Gastrocnemius medialis (tissue), 4 donors: ENCODE measurements around the gene RPRD2. TPM values are rescaled to one million over a fixed set of nuclear protein-coding genes. Genes with fewer than 3 reads are reported as not detected.

ENCODE experiments used
- ATAC-seq, 2 donors: fragments of 150-250 bp; one replicate each; pipeline ENCODE4 v1.9.1; 2016
- DNase-seq, 2 donors: peaks; one replicate each; pipeline ENCODE4 v3.0.0-alpha.2; 2019
- H3K27ac ChIP-seq, 4 donors: fragments of 200-600 bp; sonication (generic); 1 replicate in 1 of 4; 2 replicates in 3 of 4; pipeline ENCODE4 v1.5.1; 2016 to 2018; ENCODE audit warnings: mild to moderate bottlenecking in 2 of 4, moderate library complexity in 1 of 4
- H3K27me3 ChIP-seq, 3 donors: fragments of 200-600 bp; sonication (generic) in 2 of 3; 1 replicate in 1 of 3; 2 replicates in 2 of 3; pipeline versions ENCODE4 v1.5.1 to v1.6.0; 2016 to 2019; ENCODE audit warnings: mild to moderate bottlenecking in 1 of 3, moderate library complexity in 1 of 3
- H3K36me3 ChIP-seq, 2 donors: fragments of 200-600 bp; sonication (generic) in 1 of 2; one replicate each; pipeline ENCODE4 v1.5.1; 2017 to 2018
- H3K4me1 ChIP-seq, 2 donors: fragments of 200-600 bp; sonication (generic) in 1 of 2; one replicate each; pipeline ENCODE4 v1.5.1; 2016 to 2017; ENCODE audit warnings: mild to moderate bottlenecking in 2 of 2
- H3K4me3 ChIP-seq, 4 donors: fragments of 200-600 bp; sonication (generic) in 3 of 4; 1 replicate in 1 of 4; 2 replicates in 3 of 4; pipeline ENCODE4 v1.5.1; 2016 to 2019; ENCODE audit warnings: mild to moderate bottlenecking in 2 of 4
- H3K9me3 ChIP-seq, 3 donors: fragments of 200-600 bp; sonication (generic) in 2 of 3; 1 replicate in 1 of 3; 2 replicates in 2 of 3; pipeline ENCODE4 v1.5.1; 2016 to 2019
- CTCF ChIP-seq, 5 experiments: fragments of 450-650 bp in 3 of 5; fragments of 200-600 bp in 2 of 5; sonication (generic) in 2 of 5; IDR thresholded peaks in 4 of 5; conservative IDR thresholded peaks in 1 of 5; 1 replicate in 4 of 5; 2 replicates in 1 of 5; pipeline ENCODE4 v1.5.1; 2016 to 2019; ENCODE audit warnings: antibody characterized with exemption in 5 of 5, mild to moderate bottlenecking in 3 of 5, moderate library complexity in 3 of 5
- POLR2A ChIP-seq, 2 donors: fragments of 450-650 bp; IDR thresholded peaks; one replicate each; pipeline ENCODE4 v1.6.1; 2017; ENCODE audit warnings: antibody characterized with exemption in 2 of 2, mild to moderate bottlenecking in 2 of 2, moderate library complexity in 2 of 2
- in situ Hi-C, 4 donors: fragments of 200-750 bp; cut with MboI; loops; one replicate each; pipeline versions ENCODE4 v1.15.0 to v1.8.0; 2017; ENCODE audit warnings: low sequenced_read_pairs in 4 of 4
- intact Hi-C: fragments of 100-400 bp; cut with DNase I; formaldehyde crosslinking; loops from one replicate; pipeline ENCODE4 v1.15.1; 2023; ENCODE audit warnings: low total_unique reads
- total RNA-seq, 4 donors: library from RNA; depleted of rRNA; stranded (reverse); fragments of >200 nt; gene quantifications; one replicate each; pipeline versions ENCODE4 v1.1.0 to v1.2.3, GENCODE V29; 2016

The RPRD2 gene
- total RNA-seq, 4 donors from 2014 or later, result 18.0 to 28.0 (median 23.1) TPM

GRCh38 chr1:150397392-150398032 lies 33.6 kb downstream of the RPRD2 start:
- intact Hi-C loops (no loop called here), in situ Hi-C loops (no loop called here)
- Histone ChIP-seq H3K4me3 (no peak overlapping the region), H3K27ac (no peak overlapping the region), H3K36me3 (no peaks in the 10 kb centered on the region), H3K27me3 (no peaks in the 10 kb centered on the region), H3K4me1 (no peaks in the 10 kb centered on the region), H3K9me3 (no peaks in the 10 kb centered on the region)
- TF ChIP-seq POLR2A (IDR thresholded peaks at IDR 0.05) (no peak), CTCF (IDR thresholded peaks at IDR 0.05 in 4 of 5, conservative IDR thresholded peaks at IDR 0.05 in 1 of 5) (no peak)
- no peak for DNase-seq
- ATAC-seq, result no peak

GRCh38 chr1:150404465-150404864 lies 40.5 kb downstream of the RPRD2 start:
- H3K4me1 ChIP-seq, result peaks cover 0 to 14% of the 10 kb centered on the region in 2 donors
- TF ChIP-seq POLR2A (IDR thresholded peaks at IDR 0.05) (no peak), CTCF (IDR thresholded peaks at IDR 0.05 in 4 of 5, conservative IDR thresholded peaks at IDR 0.05 in 1 of 5) (no peak)
- intact Hi-C loops, result no loop called here
- no peak overlapping the region for H3K27ac ChIP-seq
- no peak overlapping the region for H3K4me3 ChIP-seq
- no peak for ATAC-seq
- H3K27me3 ChIP-seq, result no peaks in the 10 kb centered on the region
- H3K9me3 ChIP-seq, result no peaks in the 10 kb centered on the region
- DNase-seq, result no peak
- no peaks in the 10 kb centered on the region for H3K36me3 ChIP-seq
- in situ Hi-C loops, result no loop called here

- Histone ChIP-seq H3K36me3 (no peaks in the 10 kb centered on the region), H3K27me3 (no peaks in the 10 kb centered on the region), H3K9me3 (no peaks in the 10 kb centered on the region), H3K27ac (no peak overlapping the region), H3K4me1 (peaks cover 0 to 14% of the 10 kb centered on the region in 2 donors), H3K4me3 (no peak overlapping the region)
- intact Hi-C loops, result no loop called here
- in situ Hi-C loops, result no loop called here
- no peak for DNase-seq
- no peak for TF ChIP-seq POLR2A (IDR thresholded peaks at IDR 0.05)
- TF ChIP-seq CTCF (IDR thresholded peaks at IDR 0.05 in 4 of 5, conservative IDR thresholded peaks at IDR 0.05 in 1 of 5), result no peak
- no peak for ATAC-seq
Measured at GRCh38 chr1:150405660-150406059, 41.7 kb downstream of the RPRD2 start.

- Histone ChIP-seq H3K27ac (no peak overlapping the region), H3K27me3 (no peaks in the 10 kb centered on the region), H3K36me3 (no peaks in the 10 kb centered on the region), H3K4me1 (peaks cover 0 to 14% of the 10 kb centered on the region in 2 donors), H3K9me3 (no peaks in the 10 kb centered on the region), H3K4me3 (no peak overlapping the region)
- in situ Hi-C loops (no loop called here), intact Hi-C loops (no loop called here)
- TF ChIP-seq POLR2A (IDR thresholded peaks at IDR 0.05) (no peak), CTCF (IDR thresholded peaks at IDR 0.05 in 4 of 5, conservative IDR thresholded peaks at IDR 0.05 in 1 of 5) (no peak)
- DNase-seq (no peak), ATAC-seq (no peak)
Measured at GRCh38 chr1:150406483-150406882, 42.5 kb downstream of the RPRD2 start.

GRCh38 chr1:150407330-150407729 lies 43.4 kb downstream of the RPRD2 start:
- no peak for ATAC-seq
- H3K4me1 ChIP-seq, result peaks cover 0 to 14% of the 10 kb centered on the region in 2 donors
- in situ Hi-C loops (no loop called here), intact Hi-C loops (no loop called here)
- no peak overlapping the region for H3K27ac ChIP-seq
- H3K27me3 ChIP-seq, result no peaks in the 10 kb centered on the region
- no peaks in the 10 kb centered on the region for H3K36me3 ChIP-seq
- H3K4me3 ChIP-seq, result no peak overlapping the region
- no peaks in the 10 kb centered on the region for H3K9me3 ChIP-seq
- no peak for DNase-seq
- no peak for TF ChIP-seq CTCF (IDR thresholded peaks at IDR 0.05 in 4 of 5, conservative IDR thresholded peaks at IDR 0.05 in 1 of 5)
- no peak for TF ChIP-seq POLR2A (IDR thresholded peaks at IDR 0.05)
